Urinary bladder (tissue), 4 donors: ENCODE measurements around the gene DENND1A. TPM values are rescaled to one million over a fixed set of nuclear protein-coding genes. Genes with fewer than 3 reads are reported as not detected.
"Not testable (repeated sequence)": the region's sequence is repeated elsewhere in the genome, so short reads cannot be mapped to it uniquely, and the experiment has no call there.

Experiments used
- DNase-seq: peaks from one replicate; pipeline ENCODE4 v3.0.0-alpha.2; 2015; ENCODE audit errors: extremely low spot score
- H3K27ac ChIP-seq: one replicate; pipeline ENCODE4 v1.5.1; 2013; ENCODE audit warnings: low read depth, mild to moderate bottlenecking, moderate library complexity
- H3K36me3 ChIP-seq: one replicate; pipeline ENCODE4 v1.6.1; 2013; ENCODE audit warnings: mild to moderate bottlenecking, moderate library complexity; ENCODE audit not compliant: insufficient read depth
- H3K4me1 ChIP-seq: one replicate; pipeline ENCODE4 v1.6.1; 2013; ENCODE audit warnings: mild to moderate bottlenecking, moderate library complexity; ENCODE audit not compliant: insufficient read depth
- H3K4me3 ChIP-seq: one replicate; pipeline ENCODE4 v1.5.1; 2013; ENCODE audit warnings: low read depth, low read length
- WGBS: extraction: QIAGEN DNeasy Blood & Tissue Kit; methylation state at CpG from one replicate; pipeline ENCODE4 v1.1.7; 2013; 5-methylcytosine and 5-hydroxymethylcytosine counted together
- polyA plus RNA-seq: library from polyadenylated mRNA; stranded (reverse); fragments of 200-250 nt; gene quantifications from one replicate; pipeline ENCODE4 v1.2.3, GENCODE V29; 2013
- total RNA-seq: library from RNA; depleted of rRNA; stranded (reverse); fragments of >200 nt; gene quantifications from one replicate; pipeline ENCODE4 v1.2.3, GENCODE V29; 2014
- donor health status: healthy with polysubstance abuse.
- donor health status: healthy.

Gene DENND1A
- 20.2 TPM for total RNA-seq
- 14.8 TPM for polyA plus RNA-seq

GRCh38 chr9:123929870-123930831 lies at the start of gene DENND1A:
Gene DENND1A, minus strand, starts transcription at chr9:123930126. Its CDS starts 221 bp downstream, at chr9:123929905.
- 8% methylated on average over 83 of the region's 83 CpGs for WGBS
- no peaks in the 10 kb centered on the region for H3K36me3 ChIP-seq
- peak; percentile 50 for DNase-seq
- no peak within 1 kb of the TSS for H3K27ac ChIP-seq
- H3K4me3 ChIP-seq, result peak within 1 kb of the TSS; percentile 99
- peaks cover 3% of the 10 kb centered on the region for H3K4me1 ChIP-seq

- DNase-seq, result no peak
- H3K36me3 ChIP-seq, result no peaks in the 10 kb centered on the region
- H3K4me3 ChIP-seq, result no peak overlapping the region
- no peak overlapping the region for H3K27ac ChIP-seq
- no peaks in the 10 kb centered on the region for H3K4me1 ChIP-seq
- 85% methylated on average over 4 of the region's 5 CpGs for WGBS
Observed at GRCh38 chr9:123978981-123979380, 49.1 kb upstream of the DENND1A start.

DNA sequence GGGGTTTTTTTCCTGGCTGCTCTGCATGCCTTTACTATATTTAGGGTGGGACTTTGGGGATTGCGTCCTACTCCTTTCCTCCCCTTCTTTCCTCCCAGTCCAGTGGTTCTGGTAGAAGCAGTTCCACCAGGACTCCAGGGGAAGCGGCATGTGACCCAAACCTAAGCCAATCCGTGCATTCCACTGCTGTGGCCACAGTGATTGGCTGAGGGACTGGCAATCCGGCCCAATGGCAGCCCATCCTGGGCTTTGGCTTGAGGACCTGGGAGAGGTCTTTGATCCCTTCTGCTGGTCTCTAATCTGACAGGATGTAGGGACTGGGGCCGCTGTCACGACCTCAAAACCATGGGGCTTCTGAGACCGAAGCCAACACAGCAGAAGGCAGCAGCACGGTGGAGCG lies 46.7 kb upstream of the DENND1A start:
- not testable (repeated sequence) for H3K27ac ChIP-seq, H3K4me3 ChIP-seq, DNase-seq, H3K4me1 ChIP-seq, H3K36me3 ChIP-seq
- 56% methylated on average over 4 of the region's 9 CpGs for WGBS

DNA sequence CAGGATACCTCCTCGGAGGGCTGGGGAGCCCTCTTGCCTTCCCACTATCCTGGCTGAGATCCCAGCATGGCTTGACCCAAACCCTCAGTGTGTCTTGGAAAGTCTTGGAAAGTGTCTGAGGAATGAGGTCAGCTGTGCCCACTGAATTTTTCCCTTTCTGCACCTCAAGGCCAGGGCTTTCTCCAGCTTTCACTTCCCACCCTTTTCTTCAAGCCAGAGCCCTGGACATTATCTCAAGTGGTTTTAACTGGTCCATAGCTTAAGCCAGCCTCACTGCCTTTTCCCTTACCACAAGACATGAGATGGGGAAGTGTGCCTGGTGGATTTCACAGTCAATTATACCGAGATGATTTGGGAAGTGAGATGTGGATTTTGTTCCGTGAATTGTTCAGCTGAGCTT lies 45.9 kb upstream of the DENND1A start:
- WGBS, result 49% methylated on average over 3 of the region's 3 CpGs
- Histone ChIP-seq H3K36me3 (no peaks in the 10 kb centered on the region), H3K4me1 (no peaks in the 10 kb centered on the region), H3K4me3 (no peak overlapping the region), H3K27ac (no peak overlapping the region)
- DNase-seq, result no peak

DNA sequence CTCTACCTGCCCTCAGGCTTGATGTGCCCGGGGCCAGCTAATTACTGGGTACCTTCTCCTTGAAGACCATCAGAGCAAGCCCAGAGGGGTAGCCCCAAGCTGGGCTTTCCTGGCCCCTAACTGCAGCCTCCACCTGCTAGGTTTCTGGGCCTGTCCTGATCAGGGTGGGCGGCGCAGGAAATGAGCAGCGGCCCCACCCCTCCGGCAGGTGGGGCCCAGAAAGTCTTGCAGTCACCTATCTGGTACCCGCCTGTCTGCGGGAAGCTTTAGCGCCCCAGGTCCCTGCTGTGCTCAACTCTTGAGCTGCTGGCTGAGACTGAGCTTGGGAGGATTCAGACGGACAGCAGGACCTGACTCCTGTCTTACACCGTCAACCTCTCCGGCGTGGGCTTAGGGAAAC lies 44.5 kb upstream of the DENND1A start:
- no peak overlapping the region for H3K4me3 ChIP-seq
- no peaks in the 10 kb centered on the region for H3K36me3 ChIP-seq
- H3K4me1 ChIP-seq, result no peaks in the 10 kb centered on the region
- WGBS, result 72% methylated on average over 12 of the region's 12 CpGs
- no peak for DNase-seq
- H3K27ac ChIP-seq, result no peak overlapping the region

- H3K36me3 ChIP-seq, result no peaks in the 10 kb centered on the region
- H3K4me3 ChIP-seq, result no peak overlapping the region
- 92% methylated on average over 9 of the region's 9 CpGs for WGBS
- no peak for DNase-seq
- H3K4me1 ChIP-seq, result no peaks in the 10 kb centered on the region
- H3K27ac ChIP-seq, result no peak overlapping the region
Observed at GRCh38 chr9:123973590-123974223, 43.8 kb upstream of the DENND1A start.

DNA sequence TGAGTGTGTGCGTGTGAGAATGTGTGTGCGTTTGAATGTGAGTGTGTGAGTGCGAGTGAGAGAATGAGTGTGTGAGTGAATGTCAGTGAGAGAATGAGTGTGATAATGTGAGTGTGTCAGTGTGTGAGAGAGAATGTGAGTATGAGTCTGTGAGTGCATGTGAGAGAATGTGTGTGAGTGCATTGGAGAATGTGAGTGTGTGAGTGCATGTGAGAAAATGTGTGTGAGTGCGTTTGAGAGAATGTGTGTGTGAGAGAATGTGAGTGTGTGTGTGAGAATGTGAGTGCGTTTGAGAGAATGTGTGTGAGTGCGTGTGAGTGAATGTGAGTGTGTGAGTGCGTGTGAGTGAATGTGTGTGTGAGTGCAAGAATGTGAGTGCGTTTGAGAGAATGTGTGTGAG lies 42.7 kb upstream of the DENND1A start:
- Histone ChIP-seq H3K4me1 (no peaks in the 10 kb centered on the region), H3K36me3 (no peaks in the 10 kb centered on the region), H3K4me3 (no peak overlapping the region), H3K27ac (no peak overlapping the region)
- DNase-seq, result no peak
- WGBS, result 96% methylated on average over 8 of the region's 8 CpGs

DNA sequence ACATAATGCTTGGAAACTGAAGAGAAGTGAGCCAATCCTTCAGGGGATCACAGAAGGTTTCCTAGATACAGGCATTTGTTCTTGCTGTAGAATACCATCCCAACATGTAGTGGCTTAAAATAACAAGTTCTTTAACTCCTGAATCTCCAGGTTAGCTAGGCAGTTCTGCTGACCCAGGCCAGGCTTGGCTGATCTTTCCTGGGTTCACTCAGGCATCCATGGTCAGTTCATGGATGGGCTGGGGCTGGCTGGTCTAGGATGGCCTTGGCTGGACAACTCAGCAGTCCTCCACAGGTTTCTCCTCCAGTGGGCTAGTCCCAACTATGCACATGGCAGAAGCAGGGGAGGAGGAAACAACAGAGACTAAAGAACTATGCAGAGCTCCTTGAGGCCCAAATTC lies 37.4 kb upstream of the DENND1A start:
- no peak overlapping the region for H3K4me3 ChIP-seq
- H3K4me1 ChIP-seq, result no peaks in the 10 kb centered on the region
- DNase-seq, result no peak
- no peaks in the 10 kb centered on the region for H3K36me3 ChIP-seq
- no peak overlapping the region for H3K27ac ChIP-seq

GRCh38 chr9:123965801-123966686 lies 36.1 kb upstream of the DENND1A start:
- Histone ChIP-seq H3K4me3 (no peak overlapping the region), H3K4me1 (no peaks in the 10 kb centered on the region), H3K27ac (no peak overlapping the region), H3K36me3 (no peaks in the 10 kb centered on the region)
- WGBS, result 68% methylated on average over 8 of the region's 8 CpGs
- no peak for DNase-seq

DNA sequence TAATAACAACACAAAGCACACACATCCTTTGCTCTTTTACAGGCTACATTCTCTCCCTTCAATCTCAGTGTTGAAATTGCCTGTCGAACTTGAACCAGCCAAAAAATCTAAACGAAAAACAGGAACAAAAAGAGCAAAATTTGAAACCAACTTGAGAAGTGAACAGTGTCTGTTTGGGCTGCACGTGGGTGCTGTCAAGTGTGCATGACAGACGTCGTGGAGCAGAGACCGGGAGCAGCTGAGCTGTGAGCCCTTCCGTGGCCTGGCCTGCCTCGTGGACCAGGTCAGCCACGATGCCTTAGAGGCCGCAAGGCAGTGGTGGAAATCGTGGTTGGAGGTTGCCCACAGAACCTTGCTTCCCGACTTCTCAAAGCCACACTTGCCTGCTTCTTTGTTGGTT lies 34.8 kb upstream of the DENND1A start:
- 77% methylated on average over 12 of the region's 12 CpGs for WGBS
- no peaks in the 10 kb centered on the region for H3K4me1 ChIP-seq
- H3K4me3 ChIP-seq, result no peak overlapping the region
- no peak overlapping the region for H3K27ac ChIP-seq
- DNase-seq, result no peak
- no peaks in the 10 kb centered on the region for H3K36me3 ChIP-seq

GRCh38 chr9:123960965-123961364 lies 31.0 kb upstream of the DENND1A start:
- WGBS, result 52% methylated on average over 6 of the region's 6 CpGs

DNA sequence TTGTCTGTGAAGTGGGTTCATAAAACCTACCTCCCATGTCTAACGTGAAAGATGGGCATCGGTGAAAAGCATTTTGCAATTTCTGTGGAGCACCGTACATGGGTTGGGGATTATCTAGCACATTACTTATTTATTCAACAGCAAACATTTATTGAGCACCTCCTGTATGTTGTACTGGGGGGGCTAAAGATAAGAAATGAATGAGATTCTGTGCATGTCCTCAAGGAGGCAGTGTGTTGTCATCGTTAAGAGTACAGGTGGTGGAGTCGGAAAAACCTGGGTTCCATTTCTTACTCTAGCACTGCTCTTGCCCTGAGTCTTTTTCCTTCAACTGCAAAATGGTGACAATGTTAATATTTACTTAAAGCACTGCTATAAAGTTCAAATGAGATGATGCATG lies 30.4 kb upstream of the DENND1A start:
- no peaks in the 10 kb centered on the region for H3K36me3 ChIP-seq
- no peak for DNase-seq
- WGBS, result 83% methylated on average over 5 of the region's 5 CpGs
- H3K4me1 ChIP-seq, result no peaks in the 10 kb centered on the region
- no peak overlapping the region for H3K4me3 ChIP-seq
- H3K27ac ChIP-seq, result no peak overlapping the region

More at GRCh38 chr9:123960965-123961364, 31.0 kb upstream of the DENND1A start:
- no peak overlapping the region for H3K27ac ChIP-seq
- H3K36me3 ChIP-seq, result no peaks in the 10 kb centered on the region
- no peak overlapping the region for H3K4me3 ChIP-seq
- H3K4me1 ChIP-seq, result no peaks in the 10 kb centered on the region
- no peak for DNase-seq

DNA sequence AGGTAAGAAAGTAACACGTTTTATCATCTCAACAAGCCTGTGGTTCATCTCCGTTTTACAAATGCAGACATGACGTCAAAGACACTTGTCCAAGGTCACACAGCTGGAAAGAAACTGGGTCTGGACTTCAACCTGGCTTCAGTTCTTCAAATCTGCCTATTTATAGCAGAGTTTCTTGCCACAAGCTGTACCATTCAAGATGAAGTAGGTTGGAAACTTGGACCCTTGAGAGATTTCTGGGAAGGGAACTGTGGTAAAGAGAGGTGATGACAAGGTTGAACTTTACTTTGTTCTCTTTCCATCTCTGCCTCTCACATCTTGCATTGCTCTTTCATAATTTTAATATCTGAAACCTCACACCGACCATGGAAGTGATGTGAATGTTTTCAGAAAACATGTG lies 29.9 kb upstream of the DENND1A start:
- Histone ChIP-seq H3K36me3 (no peaks in the 10 kb centered on the region), H3K4me1 (no peaks in the 10 kb centered on the region), H3K27ac (no peak overlapping the region), H3K4me3 (no peak overlapping the region)
- 78% methylated on average over 4 of the region's 4 CpGs for WGBS
- no peak for DNase-seq
